Measurements from ENCODE around the gene TMEFF1.
"Not testable (repeated sequence)": the region's sequence is repeated elsewhere in the genome, so short reads cannot be mapped to it uniquely, and the experiment has no call there.

TMEFF1 gene

DNA sequence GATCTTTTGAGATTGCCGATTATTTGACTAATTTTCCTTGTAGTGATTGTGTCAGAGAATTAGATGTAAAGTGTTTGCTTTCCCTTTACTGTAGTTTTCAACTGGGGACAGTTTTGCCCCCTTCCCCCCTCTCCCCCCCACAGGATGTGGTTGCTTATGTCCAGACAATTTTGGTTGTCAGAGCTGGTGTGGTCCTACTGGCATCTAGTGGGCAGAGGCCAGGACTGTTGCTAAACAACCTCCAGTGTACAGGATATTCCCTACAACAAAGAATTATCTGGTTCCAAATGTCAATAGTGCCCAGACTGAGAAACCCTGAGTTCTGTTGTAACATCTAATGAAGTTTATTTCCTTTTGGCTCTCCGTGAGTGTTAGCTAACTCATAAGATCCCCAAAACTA is 20.0 kb downstream of the TMEFF1 start:
- DNase-seq (ENCODE audit: low read depth, low spot score): no peak
- ChIA-PET CTCF (interaction anchor here (1.0 to 3.5 kb wide), 4 partner anchors 11 to 55 kb away, joined by 3 to 12 read pairs (median 4); no protein-coding TSS in a partner anchor), POLR2A (no interaction called here)
- H3K4me3 ChIP-seq (ENCODE audit: low read depth, low read length): no peak overlapping the region
- TF ChIP-seq, protein P1, sequence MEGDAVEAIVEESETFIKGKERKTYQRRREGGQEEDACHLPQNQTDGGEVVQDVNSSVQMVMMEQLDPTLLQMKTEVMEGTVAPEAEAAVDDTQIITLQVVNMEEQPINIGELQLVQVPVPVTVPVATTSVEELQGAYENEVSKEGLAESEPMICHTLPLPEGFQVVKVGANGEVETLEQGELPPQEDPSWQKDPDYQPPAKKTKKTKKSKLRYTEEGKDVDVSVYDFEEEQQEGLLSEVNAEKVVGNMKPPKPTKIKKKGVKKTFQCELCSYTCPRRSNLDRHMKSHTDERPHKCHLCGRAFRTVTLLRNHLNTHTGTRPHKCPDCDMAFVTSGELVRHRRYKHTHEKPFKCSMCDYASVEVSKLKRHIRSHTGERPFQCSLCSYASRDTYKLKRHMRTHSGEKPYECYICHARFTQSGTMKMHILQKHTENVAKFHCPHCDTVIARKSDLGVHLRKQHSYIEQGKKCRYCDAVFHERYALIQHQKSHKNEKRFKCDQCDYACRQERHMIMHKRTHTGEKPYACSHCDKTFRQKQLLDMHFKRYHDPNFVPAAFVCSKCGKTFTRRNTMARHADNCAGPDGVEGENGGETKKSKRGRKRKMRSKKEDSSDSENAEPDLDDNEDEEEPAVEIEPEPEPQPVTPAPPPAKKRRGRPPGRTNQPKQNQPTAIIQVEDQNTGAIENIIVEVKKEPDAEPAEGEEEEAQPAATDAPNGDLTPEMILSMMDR (IDR thresholded peaks at IDR 0.05; ENCODE audit: insufficient read depth, low read length, missing control alignments): peak; percentile 11

- H3K4me3 ChIP-seq (ENCODE audit: low read depth, low read length): no peak overlapping the region
- no peak for DNase-seq (ENCODE audit: low read depth, low spot score)
- TF ChIP-seq, protein P1 (IDR thresholded peaks at IDR 0.05; ENCODE audit: insufficient read depth, low read length, missing control alignments): no peak
- CTCF ChIA-PET: no interaction called here
- POLR2A ChIA-PET: no interaction called here
Measured at GRCh38 chr9:100498592-100498991, 25.6 kb downstream of the TMEFF1 start.

DNA sequence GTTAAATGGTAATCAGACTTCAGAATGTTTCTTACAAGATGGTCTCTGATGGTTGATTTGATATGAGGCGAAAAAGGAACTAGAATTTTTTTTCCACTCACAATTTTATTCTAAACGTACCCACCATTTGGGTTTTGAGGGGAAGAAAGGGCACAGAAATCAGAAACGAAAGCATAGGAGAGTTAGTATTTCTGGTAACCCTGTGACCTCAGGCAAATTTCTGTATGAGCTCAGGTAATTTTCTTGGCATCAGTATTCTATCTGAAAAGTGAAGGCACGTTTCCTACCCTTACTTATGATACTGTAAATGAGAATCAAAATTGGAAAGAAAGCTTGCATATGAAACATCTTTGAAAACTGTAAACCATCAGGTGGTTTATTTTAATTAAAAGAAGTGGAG is 26.5 kb downstream of the TMEFF1 start:
- TF ChIP-seq, protein P1 (IDR thresholded peaks at IDR 0.05; ENCODE audit: insufficient read depth, low read length, missing control alignments): no peak
- POLR2A ChIA-PET: no interaction called here
- no peak for DNase-seq (ENCODE audit: low read depth, low spot score)
- H3K4me3 ChIP-seq (ENCODE audit: low read depth, low read length): no peak overlapping the region
- CTCF ChIA-PET: no interaction called here

DNA sequence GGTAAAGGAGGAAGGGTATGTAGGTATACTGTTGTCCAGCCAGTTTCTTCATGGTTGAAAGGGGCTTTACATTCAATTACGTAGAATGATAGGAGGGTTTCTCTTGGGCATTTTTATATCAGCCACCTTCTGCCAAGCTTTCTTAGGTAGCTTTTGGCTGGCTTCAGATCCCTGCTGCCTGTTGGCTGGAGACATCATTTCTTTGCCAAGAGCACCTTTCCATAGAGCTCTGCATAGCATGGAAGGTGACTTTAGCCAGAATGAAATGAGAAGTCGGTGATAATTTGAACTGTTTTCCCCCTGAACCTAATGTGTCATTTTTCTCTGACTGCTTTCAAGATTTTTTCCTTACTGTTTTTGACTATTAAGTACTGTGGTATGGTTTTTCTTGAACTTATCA is 26.9 kb downstream of the TMEFF1 start:
- no peak for DNase-seq (ENCODE audit: low read depth, low spot score)
- TF ChIP-seq, protein P1 (IDR thresholded peaks at IDR 0.05; ENCODE audit: insufficient read depth, low read length, missing control alignments): no peak
- ChIA-PET POLR2A (no interaction called here), CTCF (no interaction called here)
- H3K4me3 ChIP-seq (ENCODE audit: low read depth, low read length): no peak overlapping the region

GRCh38 chr9:100505564-100506159 is 32.7 kb downstream of the TMEFF1 start:
- no peak overlapping the region for H3K4me3 ChIP-seq (ENCODE audit: low read depth, low read length)
- TF ChIP-seq, protein P1 (IDR thresholded peaks at IDR 0.05; ENCODE audit: insufficient read depth, low read length, missing control alignments): peak; percentile 60
- ChIA-PET CTCF (interaction anchor here (0.6 to 4.1 kb wide), 15 partner anchors 8 to 624 kb away, joined by 3 to 15 read pairs (median 5); no protein-coding TSS in a partner anchor), POLR2A (no interaction called here)
- DNase-seq (ENCODE audit: low read depth, low spot score): no peak

DNA sequence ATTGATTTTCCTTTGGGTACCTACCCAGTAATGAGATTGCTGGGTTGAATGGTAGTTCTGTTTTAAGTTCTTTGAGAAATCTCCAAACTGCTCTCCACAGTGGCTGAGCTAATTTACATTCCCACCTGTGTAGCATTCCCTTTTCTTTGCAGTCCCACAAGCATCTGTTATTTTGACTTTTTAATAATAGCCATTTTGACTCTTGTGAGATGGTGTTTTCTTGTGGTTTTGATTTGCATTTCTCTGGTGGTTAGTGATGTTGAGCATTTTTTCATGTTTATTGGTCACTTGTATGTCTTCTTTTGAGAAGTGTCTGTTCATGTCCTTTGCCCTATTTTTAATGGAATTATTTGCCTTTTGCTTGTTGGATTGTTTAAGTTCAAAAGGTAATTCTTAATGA is 34.4 kb downstream of the TMEFF1 start:
- H3K4me3 ChIP-seq (ENCODE audit: low read depth, low read length); POLR2A ChIA-PET; DNase-seq (ENCODE audit: low read depth, low spot score): not testable (repeated sequence)
- CTCF ChIA-PET: interaction anchor here (2.3 kb wide), 1 partner anchor 89 kb away, joined by 14 read pairs; no protein-coding TSS in a partner anchor

- DNase-seq (ENCODE audit: low read depth, low spot score): no peak
- ChIA-PET POLR2A (no interaction called here), CTCF (no interaction called here)
- TF ChIP-seq, protein P1 (IDR thresholded peaks at IDR 0.05; ENCODE audit: insufficient read depth, low read length, missing control alignments): no peak
- H3K4me3 ChIP-seq (ENCODE audit: low read depth, low read length): no peak overlapping the region
Measured at GRCh38 chr9:100511205-100511604, 38.3 kb downstream of the TMEFF1 start.

All from AG04449 (cell line).